ENCODE measurements around the gene CHID1.

DNA sequence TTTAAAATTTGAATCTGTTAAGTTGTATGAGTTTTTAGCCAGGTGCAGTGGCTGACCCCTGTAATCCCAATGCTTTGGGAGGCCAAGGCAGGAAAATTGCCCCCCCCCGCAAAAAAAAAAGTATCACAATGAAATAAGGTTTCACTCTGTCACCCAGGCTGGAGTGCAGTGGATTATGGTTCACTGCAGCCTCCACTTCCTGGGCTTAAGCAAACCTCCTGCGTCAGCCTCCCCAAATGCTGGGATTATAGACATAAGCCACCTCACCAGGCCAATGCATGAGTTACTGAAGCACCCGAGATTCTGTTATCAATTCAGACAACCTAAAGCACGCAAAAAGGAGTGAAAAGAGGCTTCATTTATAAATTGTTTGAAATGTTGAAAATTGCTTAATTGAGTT is 2.4 kb upstream of the CHID1 start:
- TF ChIP-seq, protein P1, sequence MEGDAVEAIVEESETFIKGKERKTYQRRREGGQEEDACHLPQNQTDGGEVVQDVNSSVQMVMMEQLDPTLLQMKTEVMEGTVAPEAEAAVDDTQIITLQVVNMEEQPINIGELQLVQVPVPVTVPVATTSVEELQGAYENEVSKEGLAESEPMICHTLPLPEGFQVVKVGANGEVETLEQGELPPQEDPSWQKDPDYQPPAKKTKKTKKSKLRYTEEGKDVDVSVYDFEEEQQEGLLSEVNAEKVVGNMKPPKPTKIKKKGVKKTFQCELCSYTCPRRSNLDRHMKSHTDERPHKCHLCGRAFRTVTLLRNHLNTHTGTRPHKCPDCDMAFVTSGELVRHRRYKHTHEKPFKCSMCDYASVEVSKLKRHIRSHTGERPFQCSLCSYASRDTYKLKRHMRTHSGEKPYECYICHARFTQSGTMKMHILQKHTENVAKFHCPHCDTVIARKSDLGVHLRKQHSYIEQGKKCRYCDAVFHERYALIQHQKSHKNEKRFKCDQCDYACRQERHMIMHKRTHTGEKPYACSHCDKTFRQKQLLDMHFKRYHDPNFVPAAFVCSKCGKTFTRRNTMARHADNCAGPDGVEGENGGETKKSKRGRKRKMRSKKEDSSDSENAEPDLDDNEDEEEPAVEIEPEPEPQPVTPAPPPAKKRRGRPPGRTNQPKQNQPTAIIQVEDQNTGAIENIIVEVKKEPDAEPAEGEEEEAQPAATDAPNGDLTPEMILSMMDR (conservative IDR thresholded peaks at IDR 0.05; ENCODE audit: low read depth in 2 of 2), result no peak
- TF ChIP-seq EZH2phosphoT487 (IDR thresholded peaks at IDR 0.05; ENCODE audit: unreplicated experiment), result no peak

Measured in GM23338 (cell line).